ENCODE data around the gene SETBP1. TPM values are rescaled to one million over a fixed set of nuclear protein-coding genes. Genes with fewer than 3 reads are reported as not detected.

The SETBP1 gene
- total RNA-seq, 1 donor from 2014 or later = 12.4 TPM

DNA sequence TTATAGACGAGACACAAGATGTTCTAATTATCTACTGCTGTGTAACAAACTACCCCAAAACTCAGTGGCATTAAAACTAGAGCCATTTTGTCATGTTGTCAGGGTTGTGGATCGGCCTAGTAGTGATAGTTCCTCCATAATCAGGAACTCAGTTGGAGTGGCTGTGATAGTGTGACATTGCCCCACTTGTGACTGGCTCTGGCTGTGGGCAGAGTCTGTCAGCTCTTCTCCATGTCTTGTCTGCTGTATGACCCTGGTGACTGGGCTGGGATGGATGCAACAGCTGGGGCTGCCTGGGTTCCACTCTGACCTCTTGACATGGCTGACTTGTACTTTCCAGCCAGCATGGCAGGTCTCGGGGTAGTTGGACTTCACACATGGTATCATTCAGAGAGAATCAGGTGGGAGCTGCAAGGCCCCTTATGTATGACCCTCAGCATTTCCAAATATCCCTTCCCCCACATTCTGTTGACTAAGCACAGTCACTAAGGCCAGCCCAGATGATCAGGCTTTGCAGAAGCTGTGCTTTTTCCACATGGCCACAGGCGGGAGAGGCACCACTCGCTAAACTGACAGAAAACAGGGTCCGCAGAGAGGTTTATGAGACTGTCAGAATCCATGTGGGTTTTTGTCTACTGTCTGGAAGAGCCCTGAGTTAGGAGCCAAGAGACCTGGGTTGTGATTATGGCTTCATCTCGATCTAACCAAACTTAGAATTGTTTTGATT is 50.3 kb downstream of the SETBP1 start:
- Histone ChIP-seq H3K9ac (ENCODE audit: low read length) (no peak overlapping the region), H3K4me1 (ENCODE audit: insufficient read depth, low read length) (peaks cover 49% of the 10 kb centered on the region), H3K4me2 (ENCODE audit: low read length) (no peak overlapping the region), H3K9me3 (ENCODE audit: insufficient read depth, low read depth, low read length) (no peaks in the 10 kb centered on the region), H3K36me3 (ENCODE audit: insufficient read depth, low read length) (no peaks in the 10 kb centered on the region), H3K4me3 (ENCODE audit: insufficient read depth, low read depth, low read length) (no peak overlapping the region), H3K27me3 (ENCODE audit: insufficient read depth, low read length) (peaks cover under 1% of the 10 kb centered on the region), H3K79me2 (ENCODE audit: insufficient read depth, low read length) (no peaks in the 10 kb centered on the region), H2AFZ (ENCODE audit: low read depth, low read length) (no peak overlapping the region), H3K27ac (ENCODE audit: low read depth, low read length) (no peak overlapping the region), H4K20me1 (ENCODE audit: insufficient read depth, low read length) (no peaks in the 10 kb centered on the region)
- no peak overlapping the region for H3K27ac Mint-ChIP-seq (ENCODE audit: unreplicated experiment)
- H3K4me1 Mint-ChIP-seq (ENCODE audit: low read depth, unreplicated experiment) = peaks cover 63% of the 10 kb centered on the region
- no peak overlapping the region for H3K4me3 Mint-ChIP-seq (ENCODE audit: unreplicated experiment)
- no peak for TF ChIP-seq CTCF (IDR thresholded peaks at IDR 0.05; ENCODE audit: insufficient read depth, low read depth, low read length)
- TF ChIP-seq EZH2 (IDR thresholded peaks at IDR 0.05; ENCODE audit: insufficient read depth, low read length) = no peak
- no peaks in the 10 kb centered on the region for H3K9me3 Mint-ChIP-seq (ENCODE audit: unreplicated experiment)
- H3K27me3 Mint-ChIP-seq (ENCODE audit: low read depth, unreplicated experiment) = peaks cover 9% of the 10 kb centered on the region
- peaks cover 1% of the 10 kb centered on the region for H3K36me3 Mint-ChIP-seq (ENCODE audit: low read depth, unreplicated experiment)
- no peak for FAIRE-seq
- DNase-seq (ENCODE audit: low read depth) = no peak

DNA sequence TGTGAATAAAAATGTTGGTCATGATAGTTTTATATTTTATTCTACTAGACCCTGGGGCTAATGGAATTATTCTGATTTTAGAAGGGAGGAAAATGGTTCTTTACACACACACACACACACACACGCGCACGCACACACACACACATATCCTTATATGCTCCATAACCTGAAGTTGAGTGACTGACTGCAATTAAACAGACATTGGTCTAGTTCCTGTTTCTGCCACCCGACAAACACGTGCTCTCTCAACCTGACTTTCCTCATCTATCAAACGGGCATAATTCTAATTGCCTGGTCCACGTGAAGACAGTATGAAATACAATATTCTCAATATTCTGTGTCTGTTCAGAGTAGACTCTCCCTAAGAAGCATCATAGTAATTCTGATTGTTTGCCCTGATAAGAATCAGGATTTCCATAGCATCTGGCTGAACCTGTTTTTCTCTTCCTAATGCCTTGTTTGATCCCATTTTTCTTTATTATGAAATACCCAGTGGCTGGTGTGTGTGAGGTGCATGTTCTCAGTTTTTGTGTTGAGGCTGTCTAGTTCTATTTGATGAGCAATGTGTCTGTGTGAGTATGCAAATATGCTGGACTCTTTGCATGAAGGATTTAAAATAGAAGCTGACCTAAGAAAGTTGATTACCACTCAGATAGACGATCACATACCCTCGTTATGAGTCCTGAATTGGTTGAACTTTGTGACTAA is 51.0 kb downstream of the SETBP1 start:
- H3K9ac ChIP-seq (ENCODE audit: low read length) = no peak overlapping the region
- DNase-seq (ENCODE audit: low read depth) = peak; percentile 53

More for the DNA sequence above, 51.0 kb downstream of the SETBP1 start:
- Histone ChIP-seq H3K27me3 (ENCODE audit: insufficient read depth, low read length) (peaks cover 4% of the 10 kb centered on the region), H3K9me3 (ENCODE audit: insufficient read depth, low read depth, low read length) (no peaks in the 10 kb centered on the region), H3K4me3 (ENCODE audit: insufficient read depth, low read depth, low read length) (no peak overlapping the region), H3K27ac (ENCODE audit: low read depth, low read length) (no peak overlapping the region), H3K79me2 (ENCODE audit: insufficient read depth, low read length) (no peaks in the 10 kb centered on the region), H3K4me2 (ENCODE audit: low read length) (peak overlapping the region; percentile 16), H3K36me3 (ENCODE audit: insufficient read depth, low read length) (no peaks in the 10 kb centered on the region), H2AFZ (ENCODE audit: low read depth, low read length) (no peak overlapping the region), H4K20me1 (ENCODE audit: insufficient read depth, low read length) (no peaks in the 10 kb centered on the region), H3K4me1 (ENCODE audit: insufficient read depth, low read length) (peaks cover 48% of the 10 kb centered on the region)
- Mint-ChIP-seq H3K4me1 (ENCODE audit: low read depth, unreplicated experiment) (peaks cover 60% of the 10 kb centered on the region), H3K36me3 (ENCODE audit: low read depth, unreplicated experiment) (peaks cover 1% of the 10 kb centered on the region), H3K27ac (ENCODE audit: unreplicated experiment) (no peak overlapping the region), H3K9me3 (ENCODE audit: unreplicated experiment) (no peaks in the 10 kb centered on the region), H3K4me3 (ENCODE audit: unreplicated experiment) (no peak overlapping the region), H3K27me3 (ENCODE audit: low read depth, unreplicated experiment) (peaks cover 13% of the 10 kb centered on the region)
- TF ChIP-seq EZH2 (IDR thresholded peaks at IDR 0.05; ENCODE audit: insufficient read depth, low read length) (no peak), CTCF (IDR thresholded peaks at IDR 0.05; ENCODE audit: insufficient read depth, low read depth, low read length) (no peak)
- FAIRE-seq = peak; percentile 56

Data from astrocyte (in vitro differentiated cells and primary cell).